NCI-H1105 treated with DMSO at 0.1 percent for 48 hours (cell line): Measurements from ENCODE around the gene BTBD6.

Experiments used
- DNase-seq: peaks from one replicate; lab custom pipeline; 2025; lab: John Stamatoyannopoulos, UW

BTBD6 gene

DNA sequence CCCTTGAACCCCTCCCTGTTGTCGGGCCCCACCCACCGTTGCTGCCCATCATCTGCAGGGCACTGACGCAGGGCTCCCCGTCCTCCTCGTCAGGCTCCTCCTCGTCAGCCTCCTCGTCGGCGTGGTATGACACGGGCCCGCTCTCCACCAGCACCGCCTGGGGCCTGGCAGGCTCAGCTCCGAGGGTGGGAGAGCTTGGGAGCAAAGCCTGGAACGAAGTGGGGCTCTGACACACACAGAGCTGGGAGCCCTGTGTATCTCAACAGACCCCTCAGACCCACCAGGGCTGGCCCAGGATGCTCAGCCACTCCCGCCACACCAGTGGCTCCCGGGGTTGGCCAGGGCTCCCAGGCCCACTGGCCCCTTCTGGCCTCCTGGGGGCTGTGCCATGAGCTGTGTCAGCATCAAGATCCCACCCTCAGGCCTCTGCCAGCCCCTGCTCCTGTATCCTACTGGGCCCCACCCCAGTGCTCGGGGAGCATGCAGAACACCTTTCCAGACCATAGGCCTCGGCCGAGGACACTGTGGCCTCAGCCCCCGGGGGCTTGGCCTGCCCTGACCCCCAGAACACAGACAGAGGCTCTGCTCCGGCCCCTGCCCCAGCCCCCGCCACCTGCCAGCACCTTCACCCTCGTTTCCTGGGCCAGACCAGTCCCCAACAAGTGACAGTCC is 37.1 kb upstream of the BTBD6 start:
- DNase-seq = no peak

DNA sequence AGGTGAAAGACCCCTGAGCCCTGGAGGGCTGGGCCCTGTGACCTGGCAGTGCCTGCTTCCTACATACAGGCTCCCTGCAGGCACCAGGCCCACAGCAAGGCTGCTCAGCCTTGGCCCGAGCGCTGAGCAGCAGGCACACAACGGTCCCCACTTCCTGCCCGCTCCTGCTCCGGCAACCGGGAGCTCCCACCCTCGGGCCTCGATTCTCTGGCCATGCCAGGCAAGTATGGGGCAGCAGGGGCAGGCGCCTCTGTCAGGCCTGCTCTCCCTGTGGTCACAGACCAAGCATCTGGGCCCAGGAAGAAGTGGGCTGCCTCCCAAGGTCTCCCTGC is 36.6 kb upstream of the BTBD6 start:
- DNase-seq = no peak

DNA sequence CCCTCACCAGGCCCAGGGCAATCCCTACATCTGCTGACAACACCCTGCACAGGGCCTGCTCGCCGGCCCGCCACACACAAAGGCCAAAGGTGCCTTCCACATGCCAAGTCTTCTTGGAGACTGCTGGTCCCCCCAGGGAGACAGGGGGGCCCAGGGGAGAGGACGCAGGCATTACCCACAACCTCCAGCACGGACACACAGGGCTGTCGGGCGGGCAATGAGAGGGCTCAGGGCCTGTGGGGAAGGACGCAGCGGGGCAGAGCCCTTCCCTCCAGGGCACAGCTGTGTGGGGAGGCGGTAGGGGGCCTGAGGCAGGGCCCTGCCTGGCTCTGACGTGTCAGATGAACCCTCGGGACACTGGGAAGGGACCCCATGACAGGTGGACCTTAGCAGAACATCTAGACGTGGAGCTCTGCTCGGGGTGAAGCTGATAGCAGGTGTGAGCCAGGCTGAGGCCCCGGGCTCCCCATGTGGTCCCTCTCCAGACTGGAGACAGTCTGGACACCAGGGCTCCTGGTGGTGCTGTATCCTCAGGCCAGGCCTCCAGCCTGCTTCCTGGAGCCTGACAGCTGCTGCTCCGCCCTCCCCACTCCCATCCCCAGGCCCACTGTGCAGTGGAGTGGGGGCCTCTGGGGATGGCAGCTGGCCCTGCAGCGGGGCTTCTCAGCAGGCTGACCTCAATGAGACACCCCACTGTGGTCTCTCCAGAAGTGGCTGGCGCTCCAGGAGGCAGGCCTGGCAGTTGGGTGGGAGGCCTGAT is 35.6 kb upstream of the BTBD6 start:
- no peak for DNase-seq

DNA sequence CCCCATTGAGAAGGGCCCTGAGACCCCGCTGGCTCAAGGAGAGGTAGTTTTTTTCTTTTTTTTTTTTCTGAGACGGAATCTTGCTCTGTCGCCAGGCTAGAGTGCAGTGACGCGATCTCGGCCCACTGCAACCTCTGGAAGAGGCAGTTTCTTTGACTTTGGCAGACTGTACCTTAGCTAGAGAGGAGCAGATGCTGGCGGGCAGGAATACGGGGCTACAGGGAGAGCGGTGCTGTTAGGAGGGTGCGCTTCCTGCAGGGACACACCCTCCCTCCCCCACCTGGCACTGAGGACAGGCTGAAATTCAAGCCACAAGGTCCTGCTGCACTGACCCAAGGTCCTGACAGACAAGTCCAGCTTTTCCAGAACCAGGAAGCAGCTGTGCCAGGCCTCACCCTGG is 35.0 kb upstream of the BTBD6 start:
- no peak for DNase-seq

GRCh38 chr14:105214324-105214915 is 33.9 kb upstream of the BTBD6 start:
- no peak for DNase-seq

DNA sequence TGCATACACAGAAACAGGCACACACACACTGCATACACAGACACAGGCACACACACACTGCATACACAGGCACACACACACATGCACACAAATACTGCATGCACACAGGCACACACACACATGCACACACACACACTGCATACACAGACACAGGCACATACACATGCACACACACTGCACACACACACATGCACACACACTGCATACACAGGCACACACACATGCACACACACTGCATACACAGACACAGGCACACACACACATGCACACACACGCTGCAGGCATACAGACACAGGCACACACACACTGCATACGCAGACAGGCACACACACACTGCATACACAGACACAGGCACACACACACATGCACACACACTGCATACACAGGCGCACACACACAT is 32.7 kb upstream of the BTBD6 start:
- DNase-seq = no peak

- DNase-seq = no peak
These were observed 31.7 kb upstream of the BTBD6 start for GRCh38 chr14:105216490-105217247.

- DNase-seq = no peak
These were observed 30.6 kb upstream of the BTBD6 start for GRCh38 chr14:105217774-105218173.

GRCh38 chr14:105218611-105219010 is 29.7 kb upstream of the BTBD6 start:
- no peak for DNase-seq

- no peak for DNase-seq
These were observed 29.2 kb upstream of the BTBD6 start for GRCh38 chr14:105219043-105219612.

- no peak for DNase-seq
These were observed 28.6 kb upstream of the BTBD6 start for GRCh38 chr14:105219753-105220152.

GRCh38 chr14:105220699-105221597 is 27.4 kb upstream of the BTBD6 start:
- no peak for DNase-seq

DNA sequence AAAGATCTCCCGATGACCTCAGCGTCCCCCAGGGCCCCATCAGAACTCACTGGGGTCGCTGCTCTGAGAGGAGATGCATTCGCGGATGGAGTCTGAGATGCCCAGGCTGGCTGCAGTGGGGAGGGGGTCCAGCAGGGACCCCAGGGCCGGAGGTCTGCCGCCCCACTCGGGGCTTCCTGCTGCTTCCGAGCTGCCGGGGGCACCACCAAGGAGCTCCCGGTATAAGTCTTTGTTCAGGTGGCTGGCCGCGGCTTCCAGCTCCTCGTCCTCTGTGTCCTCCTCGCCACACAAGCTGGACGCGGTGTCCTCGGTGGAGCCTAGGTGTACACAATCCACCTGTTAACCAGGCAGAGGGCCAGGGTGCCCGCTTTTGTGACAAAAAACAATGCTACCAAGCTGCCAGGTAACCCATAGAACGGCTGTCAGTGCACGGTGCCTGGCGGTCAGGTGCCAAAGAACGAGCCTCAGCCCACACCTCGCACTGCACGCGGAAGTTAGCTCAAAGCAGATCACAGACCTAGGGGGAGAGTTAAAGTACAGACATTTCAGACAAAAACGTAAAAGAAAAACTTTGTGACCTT is 26.6 kb upstream of the BTBD6 start:
- no peak for DNase-seq

DNA sequence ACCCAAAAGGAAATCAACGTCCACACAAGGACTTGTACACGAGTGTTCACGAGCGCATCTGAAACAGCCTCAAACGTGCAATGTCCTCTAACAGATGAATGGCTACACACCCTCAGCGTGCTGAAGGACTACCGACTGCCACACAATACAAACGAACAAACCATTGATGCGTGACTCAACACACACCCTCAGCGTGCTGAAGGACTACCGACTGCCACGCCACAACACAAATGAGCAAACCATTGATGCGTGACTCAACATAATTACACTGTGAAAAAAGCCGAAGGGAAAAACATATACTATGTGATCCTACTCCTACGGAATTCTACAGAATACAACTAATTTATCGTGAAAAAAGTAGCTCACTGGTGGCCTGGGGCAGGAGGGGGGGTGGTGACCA is 25.1 kb upstream of the BTBD6 start:
- DNase-seq = no peak

GRCh38 chr14:105223770-105224544 is 24.4 kb upstream of the BTBD6 start:
- no peak for DNase-seq

- no peak for DNase-seq
These were observed 23.3 kb upstream of the BTBD6 start for GRCh38 chr14:105224845-105225570.

DNA sequence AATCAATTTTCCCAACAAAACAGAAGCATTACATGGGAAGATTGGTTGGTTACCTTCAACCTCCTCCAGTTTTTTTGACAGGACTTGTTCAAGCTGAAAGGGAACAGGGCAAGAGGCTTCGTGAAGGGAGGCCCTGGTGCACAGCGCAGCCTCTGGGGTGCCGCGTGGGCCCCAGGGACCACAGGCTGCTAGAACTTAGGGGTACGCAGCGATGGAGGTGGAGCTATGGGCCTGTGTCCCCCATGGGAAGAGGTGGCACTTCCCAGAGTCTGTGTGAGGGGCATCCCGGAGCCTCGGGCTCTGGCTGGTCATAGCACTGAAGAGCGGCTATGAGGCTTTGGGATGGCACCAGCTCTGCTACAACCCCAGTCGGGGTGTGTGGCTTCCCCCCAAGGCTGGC is 22.1 kb upstream of the BTBD6 start:
- no peak for DNase-seq

GRCh38 chr14:105227346-105227745 is 21.0 kb upstream of the BTBD6 start:
- DNase-seq = no peak

DNA sequence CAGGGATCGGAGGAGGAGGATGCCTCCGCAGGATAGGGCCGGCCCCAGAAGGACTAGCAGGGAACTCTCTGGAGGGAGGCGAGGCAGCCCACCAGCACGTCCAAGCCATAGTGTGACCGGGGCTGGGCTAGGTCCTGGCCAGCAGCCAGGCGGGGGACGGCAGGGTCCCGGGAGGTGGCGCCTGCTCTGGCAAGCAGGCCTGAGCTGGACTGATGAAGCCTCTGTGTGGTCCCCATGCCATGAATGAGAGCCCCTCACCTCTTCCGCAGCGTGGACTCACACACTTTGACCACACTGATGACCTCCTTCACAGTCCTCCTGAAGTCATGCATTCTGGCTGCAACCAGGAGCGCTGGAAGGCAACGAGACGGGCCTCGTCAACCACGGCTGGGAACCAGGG is 19.8 kb upstream of the BTBD6 start:
- no peak for DNase-seq
